ENCODE measurements around the gene IGF1.

The IGF1 gene

DNA sequence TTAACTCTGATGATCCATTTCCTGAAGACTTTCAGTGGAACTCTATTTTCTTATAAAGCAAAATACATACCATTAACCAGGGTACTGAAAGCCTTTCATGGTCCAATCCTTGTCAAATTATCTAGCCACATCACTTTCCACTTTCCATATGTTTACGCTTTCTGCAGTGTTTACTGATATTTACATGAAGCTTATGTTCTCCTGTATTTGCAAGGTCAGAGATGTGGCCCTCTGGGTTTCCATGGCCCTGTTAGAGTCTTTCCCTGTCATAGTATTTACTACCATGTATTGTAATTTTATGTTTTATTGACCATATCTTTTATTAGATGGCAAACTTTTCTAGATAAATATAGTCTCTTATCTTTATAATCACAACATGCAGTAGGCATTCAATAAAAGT, 23.5 kb upstream of the IGF1 start:
- TF ChIP-seq, protein P1, sequence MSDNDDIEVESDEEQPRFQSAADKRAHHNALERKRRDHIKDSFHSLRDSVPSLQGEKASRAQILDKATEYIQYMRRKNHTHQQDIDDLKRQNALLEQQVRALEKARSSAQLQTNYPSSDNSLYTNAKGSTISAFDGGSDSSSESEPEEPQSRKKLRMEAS (IDR thresholded peaks at IDR 0.05): no peak
- TF ChIP-seq CREB1 (IDR thresholded peaks at IDR 0.05; ENCODE audit: low read depth) (no peak), TEAD4 (IDR thresholded peaks at IDR 0.05) (no peak), CEBPB (IDR thresholded peaks at IDR 0.05) (no peak), TCF12 (IDR thresholded peaks at IDR 0.05; ENCODE audit: low read depth) (no peak), EP300 (IDR thresholded peaks at IDR 0.05; ENCODE audit: borderline replicate concordance) (no peak)
- TF ChIP-seq, protein P2, sequence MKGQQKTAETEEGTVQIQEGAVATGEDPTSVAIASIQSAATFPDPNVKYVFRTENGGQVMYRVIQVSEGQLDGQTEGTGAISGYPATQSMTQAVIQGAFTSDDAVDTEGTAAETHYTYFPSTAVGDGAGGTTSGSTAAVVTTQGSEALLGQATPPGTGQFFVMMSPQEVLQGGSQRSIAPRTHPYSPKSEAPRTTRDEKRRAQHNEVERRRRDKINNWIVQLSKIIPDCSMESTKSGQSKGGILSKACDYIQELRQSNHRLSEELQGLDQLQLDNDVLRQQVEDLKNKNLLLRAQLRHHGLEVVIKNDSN (IDR thresholded peaks at IDR 0.05): no peak

DNA sequence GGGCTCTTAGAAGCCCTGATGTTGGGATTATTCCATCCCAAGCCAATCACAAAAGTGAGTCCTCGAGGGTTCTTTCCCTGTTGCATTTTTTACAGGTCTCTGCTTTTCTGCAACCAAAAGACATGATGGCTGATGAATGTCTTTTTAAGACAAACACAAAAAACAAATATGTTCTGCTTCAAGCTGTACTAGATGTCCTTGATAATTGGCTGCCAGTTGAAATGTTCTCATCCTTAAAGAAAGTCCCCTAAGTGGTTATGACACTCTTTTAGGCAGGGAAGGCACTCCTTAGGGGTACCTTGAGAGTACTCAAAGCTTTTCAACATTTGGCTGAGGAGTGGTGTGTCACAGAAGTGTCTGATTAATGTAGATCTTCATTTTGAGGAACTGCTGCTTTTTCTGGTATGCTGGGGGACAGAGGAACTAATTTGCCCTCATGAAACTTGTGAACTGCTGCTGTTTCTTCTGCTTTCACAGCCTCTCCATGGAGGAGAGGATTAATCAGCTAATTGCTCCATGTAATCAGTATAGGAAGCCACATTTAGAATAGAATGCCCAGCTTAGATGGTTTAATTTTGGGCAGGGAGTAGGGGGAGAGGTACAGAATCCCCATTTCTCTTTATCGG, 22.8 kb upstream of the IGF1 start:
- TF ChIP-seq TEAD4 (IDR thresholded peaks at IDR 0.05) (no peak), EGR1 (IDR thresholded peaks at IDR 0.05) (no peak), ZBTB7A (IDR thresholded peaks at IDR 0.05; ENCODE audit: low read depth) (no peak), CREB1 (IDR thresholded peaks at IDR 0.05; ENCODE audit: low read depth) (no peak), TAF1 (IDR thresholded peaks at IDR 0.05; ENCODE audit: low read depth) (no peak), YY1 (IDR thresholded peaks at IDR 0.05; ENCODE audit: low read depth) (no peak), TCF12 (IDR thresholded peaks at IDR 0.05; ENCODE audit: low read depth) (no peak), CEBPB (IDR thresholded peaks at IDR 0.05) (no peak), RAD21 (IDR thresholded peaks at IDR 0.05; ENCODE audit: low read depth) (no peak)
- TF ChIP-seq, protein P2 (IDR thresholded peaks at IDR 0.05): no peak
- TF ChIP-seq, protein P1 (IDR thresholded peaks at IDR 0.05): no peak
- TF ChIP-seq, protein P3, sequence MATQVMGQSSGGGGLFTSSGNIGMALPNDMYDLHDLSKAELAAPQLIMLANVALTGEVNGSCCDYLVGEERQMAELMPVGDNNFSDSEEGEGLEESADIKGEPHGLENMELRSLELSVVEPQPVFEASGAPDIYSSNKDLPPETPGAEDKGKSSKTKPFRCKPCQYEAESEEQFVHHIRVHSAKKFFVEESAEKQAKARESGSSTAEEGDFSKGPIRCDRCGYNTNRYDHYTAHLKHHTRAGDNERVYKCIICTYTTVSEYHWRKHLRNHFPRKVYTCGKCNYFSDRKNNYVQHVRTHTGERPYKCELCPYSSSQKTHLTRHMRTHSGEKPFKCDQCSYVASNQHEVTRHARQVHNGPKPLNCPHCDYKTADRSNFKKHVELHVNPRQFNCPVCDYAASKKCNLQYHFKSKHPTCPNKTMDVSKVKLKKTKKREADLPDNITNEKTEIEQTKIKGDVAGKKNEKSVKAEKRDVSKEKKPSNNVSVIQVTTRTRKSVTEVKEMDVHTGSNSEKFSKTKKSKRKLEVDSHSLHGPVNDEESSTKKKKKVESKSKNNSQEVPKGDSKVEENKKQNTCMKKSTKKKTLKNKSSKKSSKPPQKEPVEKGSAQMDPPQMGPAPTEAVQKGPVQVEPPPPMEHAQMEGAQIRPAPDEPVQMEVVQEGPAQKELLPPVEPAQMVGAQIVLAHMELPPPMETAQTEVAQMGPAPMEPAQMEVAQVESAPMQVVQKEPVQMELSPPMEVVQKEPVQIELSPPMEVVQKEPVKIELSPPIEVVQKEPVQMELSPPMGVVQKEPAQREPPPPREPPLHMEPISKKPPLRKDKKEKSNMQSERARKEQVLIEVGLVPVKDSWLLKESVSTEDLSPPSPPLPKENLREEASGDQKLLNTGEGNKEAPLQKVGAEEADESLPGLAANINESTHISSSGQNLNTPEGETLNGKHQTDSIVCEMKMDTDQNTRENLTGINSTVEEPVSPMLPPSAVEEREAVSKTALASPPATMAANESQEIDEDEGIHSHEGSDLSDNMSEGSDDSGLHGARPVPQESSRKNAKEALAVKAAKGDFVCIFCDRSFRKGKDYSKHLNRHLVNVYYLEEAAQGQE (IDR thresholded peaks at IDR 0.05; ENCODE audit: low read depth): no peak

DNA sequence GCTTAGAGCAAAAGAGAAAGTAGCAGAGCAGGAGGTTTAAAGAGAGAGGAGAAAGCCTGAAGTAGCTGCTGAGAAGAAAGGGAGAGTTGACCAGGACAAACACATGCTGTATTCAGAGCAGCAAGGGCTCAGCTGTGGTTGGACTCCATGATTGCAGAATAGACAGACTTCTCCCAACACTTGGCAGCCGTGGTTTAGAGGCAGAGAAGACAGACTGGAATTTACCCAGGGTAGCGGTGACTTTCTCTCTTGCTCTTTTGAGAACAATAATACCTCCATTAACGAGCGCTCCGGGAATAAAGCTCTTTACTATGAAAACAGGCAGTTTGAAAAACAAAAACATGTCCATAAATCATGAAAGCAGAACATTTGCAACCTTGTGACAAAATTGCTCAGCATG, 21.4 kb upstream of the IGF1 start:
- no peak for TF ChIP-seq TAF1 (IDR thresholded peaks at IDR 0.05; ENCODE audit: low read depth)
- TF ChIP-seq, protein P2 (IDR thresholded peaks at IDR 0.05): no peak
- TF ChIP-seq EP300 (IDR thresholded peaks at IDR 0.05; ENCODE audit: borderline replicate concordance): no peak
- TF ChIP-seq EGR1 (IDR thresholded peaks at IDR 0.05): no peak
- TF ChIP-seq, protein P3 (IDR thresholded peaks at IDR 0.05; ENCODE audit: low read depth): no peak
- no peak for TF ChIP-seq ZBTB7A (IDR thresholded peaks at IDR 0.05; ENCODE audit: low read depth)
- TF ChIP-seq, protein P1 (IDR thresholded peaks at IDR 0.05): no peak
- TF ChIP-seq YY1 (IDR thresholded peaks at IDR 0.05; ENCODE audit: low read depth): no peak
- TF ChIP-seq TCF12 (IDR thresholded peaks at IDR 0.05; ENCODE audit: low read depth): no peak
- no peak for TF ChIP-seq FOXM1 (IDR thresholded peaks at IDR 0.05; ENCODE audit: borderline replicate concordance, low read depth)
- no peak for TF ChIP-seq CEBPB (IDR thresholded peaks at IDR 0.05)
- TF ChIP-seq RAD21 (IDR thresholded peaks at IDR 0.05; ENCODE audit: low read depth): no peak
- no peak for TF ChIP-seq NFIC (IDR thresholded peaks at IDR 0.05)
- no peak for TF ChIP-seq TEAD4 (IDR thresholded peaks at IDR 0.05)
- TF ChIP-seq CREB1 (IDR thresholded peaks at IDR 0.05; ENCODE audit: low read depth): no peak

DNA sequence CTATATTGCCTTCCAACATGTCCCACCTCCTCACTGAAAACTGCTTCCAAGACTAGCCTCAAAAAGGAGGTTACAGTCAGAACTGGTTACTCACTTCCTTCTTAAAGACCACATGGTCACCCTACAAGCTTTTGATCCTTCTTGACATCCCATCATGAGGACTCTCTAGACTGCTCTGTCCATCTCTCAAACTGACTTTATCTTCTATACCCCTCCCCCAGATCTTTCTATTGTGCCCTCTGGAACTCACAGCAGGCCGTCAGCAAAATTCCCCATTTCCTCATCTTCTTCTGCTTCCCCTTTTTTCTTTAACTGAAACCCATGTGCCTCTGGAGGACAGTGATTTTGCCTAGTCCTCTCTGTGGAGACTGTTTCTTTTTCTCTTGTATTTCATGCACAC, 18.1 kb upstream of the IGF1 start:
- TF ChIP-seq FOXM1 (IDR thresholded peaks at IDR 0.05; ENCODE audit: borderline replicate concordance, low read depth): no peak

DNA sequence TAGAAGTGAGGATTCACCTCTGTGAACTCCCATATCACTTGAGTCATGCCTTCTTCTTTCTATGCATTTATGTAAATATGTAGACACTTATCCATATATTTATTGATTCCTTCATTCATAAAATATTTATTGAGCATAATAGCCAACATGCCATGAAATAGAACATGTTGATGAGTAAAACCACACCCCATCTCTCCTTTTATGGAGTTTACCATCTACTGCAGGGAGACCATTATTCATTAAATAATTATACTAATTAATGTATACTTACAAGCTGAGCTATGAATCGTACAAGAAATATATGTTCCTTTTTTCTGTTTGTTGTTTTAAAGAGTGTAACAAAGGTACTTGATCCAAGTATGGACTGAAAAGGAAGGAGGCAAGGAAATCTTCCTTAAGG, 17.4 kb upstream of the IGF1 start:
- no peak for TF ChIP-seq ZBTB7A (IDR thresholded peaks at IDR 0.05; ENCODE audit: low read depth)
- TF ChIP-seq EGR1 (IDR thresholded peaks at IDR 0.05): no peak
- no peak for TF ChIP-seq NFIC (IDR thresholded peaks at IDR 0.05)
- no peak for TF ChIP-seq RAD21 (IDR thresholded peaks at IDR 0.05; ENCODE audit: low read depth)
- no peak for TF ChIP-seq YY1 (IDR thresholded peaks at IDR 0.05; ENCODE audit: low read depth)
- no peak for TF ChIP-seq TEAD4 (IDR thresholded peaks at IDR 0.05)
- TF ChIP-seq TCF12 (IDR thresholded peaks at IDR 0.05; ENCODE audit: low read depth): no peak
- TF ChIP-seq FOXM1 (IDR thresholded peaks at IDR 0.05; ENCODE audit: borderline replicate concordance, low read depth): no peak
- TF ChIP-seq TAF1 (IDR thresholded peaks at IDR 0.05; ENCODE audit: low read depth): no peak
- no peak for TF ChIP-seq CREB1 (IDR thresholded peaks at IDR 0.05; ENCODE audit: low read depth)
- TF ChIP-seq, protein P1 (IDR thresholded peaks at IDR 0.05): no peak
- TF ChIP-seq EP300 (IDR thresholded peaks at IDR 0.05; ENCODE audit: borderline replicate concordance): no peak
- TF ChIP-seq CEBPB (IDR thresholded peaks at IDR 0.05): no peak
- TF ChIP-seq, protein P2 (IDR thresholded peaks at IDR 0.05): no peak

Data from Ishikawa (cell line).